Lung (tissue), 12 donors: ENCODE data around the gene HHIP. TPM values are rescaled to one million over a fixed set of nuclear protein-coding genes. Genes with fewer than 3 reads are reported as not detected.

ENCODE experiments used
- ATAC-seq: fragments of 200-7000 bp; cut with Tn5 transposase; one replicate; pipeline ENCODE4 v1.9.1; 2020; ENCODE audit warnings: moderate number of reproducible peaks; ENCODE audit not compliant: insufficient read depth, low FRiP score
- DNase-seq, 3 donors: peaks; one replicate each; pipeline ENCODE4 v3.0.0-alpha.2; 2013 to 2017
- H3K27ac ChIP-seq, 2 donors: one replicate each; pipeline ENCODE4 v1.5.1; 2013; ENCODE audit warnings: mild to moderate bottlenecking in 2 of 2, moderate library complexity in 2 of 2, control low read depth in 1 of 2, inconsistent platforms in 1 of 2, low read depth in 1 of 2, low read length in 1 of 2
- H3K27me3 ChIP-seq, 3 donors: one replicate each; pipeline ENCODE4 v1.5.1; 2013; ENCODE audit warnings: low read length in 2 of 3; ENCODE audit not compliant: control insufficient read depth in 3 of 3, insufficient read depth in 3 of 3
- H3K36me3 ChIP-seq, 4 donors: one replicate each; pipeline ENCODE4 v1.5.1; 2013; ENCODE audit warnings: low read length in 4 of 4, mild to moderate bottlenecking in 1 of 4, moderate library complexity in 1 of 4; ENCODE audit not compliant: control insufficient read depth in 4 of 4, insufficient read depth in 4 of 4
- H3K4me1 ChIP-seq, 5 donors: one replicate each; pipeline ENCODE4 v1.5.1; 2013; ENCODE audit warnings: low read length in 5 of 5, mild to moderate bottlenecking in 2 of 5, moderate library complexity in 1 of 5; ENCODE audit not compliant: control insufficient read depth in 5 of 5, insufficient read depth in 5 of 5
- H3K4me3 ChIP-seq: one replicate; pipeline ENCODE4 v1.5.1; 2013; ENCODE audit warnings: mild to moderate bottlenecking, control low read depth, moderate library complexity
- H3K9ac ChIP-seq, 2 donors: one replicate each; pipeline ENCODE4 v1.5.1; 2013; ENCODE audit warnings: low read length in 2 of 2, control low read depth in 1 of 2; ENCODE audit not compliant: insufficient read depth in 1 of 2
- H3K9me3 ChIP-seq, 4 donors: one replicate each; pipeline ENCODE4 v1.5.1; 2013; ENCODE audit warnings: low read length in 3 of 4, mild to moderate bottlenecking in 1 of 4, moderate library complexity in 1 of 4; ENCODE audit not compliant: control insufficient read depth in 4 of 4, insufficient read depth in 3 of 4
- WGBS, 2 donors: extraction: QIAGEN DNeasy Blood & Tissue Kit; methylation state at CpG; one replicate each; pipeline ENCODE4 v1.1.7; 2013; 5-methylcytosine and 5-hydroxymethylcytosine counted together
- polyA plus RNA-seq, 2 donors: library from polyadenylated mRNA; stranded (reverse); fragments of 200-250 nt; gene quantifications; one replicate each; pipeline ENCODE4 v1.2.1, GENCODE V29; 2013
- total RNA-seq, 2 donors: library from RNA; depleted of rRNA in 1 of 2; stranded (reverse); fragments of >200 nt in 1 of 2; gene quantifications; one replicate each; pipeline ENCODE4 v1.2.1, GENCODE V29; 2014 to 2021
- TF ChIP-seq, protein P1 (sequence below): IDR thresholded peaks from 2 replicates; pipeline ENCODE4 v1.5.1; 2012; ENCODE audit warnings: mild to moderate bottlenecking; ENCODE audit errors: control extremely low read depth, extremely low read depth
- donor health status: control.
- donor health status: control.
- donor health status: Bipolar disorder and iron deficiency.
- donor health status: healthy.
- donor health status: DM: yes; HTN: yes; CAD: no.

Gene HHIP
- total and polyA plus RNA-seq, 4 donors, result 11.6 to 116 (median 90.2) TPM

DNA sequence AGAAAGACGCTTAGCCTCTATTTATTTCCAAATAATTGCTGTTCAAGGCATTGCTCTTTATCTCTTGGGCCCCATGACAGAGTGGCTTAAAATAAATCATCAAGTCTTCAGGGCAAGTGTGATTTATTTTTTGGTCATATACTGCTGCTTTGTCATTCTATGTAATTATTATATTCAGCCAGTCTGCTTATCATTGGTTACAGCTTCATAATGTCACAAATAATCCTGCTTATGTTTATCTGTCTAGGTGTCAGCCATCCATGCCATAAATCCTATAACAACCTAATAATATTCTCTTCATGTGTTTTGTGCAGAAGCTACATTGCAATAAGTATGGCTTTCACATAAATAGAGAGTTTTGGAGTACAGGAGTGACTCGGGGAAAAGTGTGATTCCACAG is 41.0 kb downstream of the HHIP start:
- ATAC-seq, result no peak
- WGBS, 2 donors, result 81 to 83% methylated on average over 2 of the region's 2 CpGs
- TF ChIP-seq, protein P1, sequence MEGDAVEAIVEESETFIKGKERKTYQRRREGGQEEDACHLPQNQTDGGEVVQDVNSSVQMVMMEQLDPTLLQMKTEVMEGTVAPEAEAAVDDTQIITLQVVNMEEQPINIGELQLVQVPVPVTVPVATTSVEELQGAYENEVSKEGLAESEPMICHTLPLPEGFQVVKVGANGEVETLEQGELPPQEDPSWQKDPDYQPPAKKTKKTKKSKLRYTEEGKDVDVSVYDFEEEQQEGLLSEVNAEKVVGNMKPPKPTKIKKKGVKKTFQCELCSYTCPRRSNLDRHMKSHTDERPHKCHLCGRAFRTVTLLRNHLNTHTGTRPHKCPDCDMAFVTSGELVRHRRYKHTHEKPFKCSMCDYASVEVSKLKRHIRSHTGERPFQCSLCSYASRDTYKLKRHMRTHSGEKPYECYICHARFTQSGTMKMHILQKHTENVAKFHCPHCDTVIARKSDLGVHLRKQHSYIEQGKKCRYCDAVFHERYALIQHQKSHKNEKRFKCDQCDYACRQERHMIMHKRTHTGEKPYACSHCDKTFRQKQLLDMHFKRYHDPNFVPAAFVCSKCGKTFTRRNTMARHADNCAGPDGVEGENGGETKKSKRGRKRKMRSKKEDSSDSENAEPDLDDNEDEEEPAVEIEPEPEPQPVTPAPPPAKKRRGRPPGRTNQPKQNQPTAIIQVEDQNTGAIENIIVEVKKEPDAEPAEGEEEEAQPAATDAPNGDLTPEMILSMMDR, result no peak

DNA sequence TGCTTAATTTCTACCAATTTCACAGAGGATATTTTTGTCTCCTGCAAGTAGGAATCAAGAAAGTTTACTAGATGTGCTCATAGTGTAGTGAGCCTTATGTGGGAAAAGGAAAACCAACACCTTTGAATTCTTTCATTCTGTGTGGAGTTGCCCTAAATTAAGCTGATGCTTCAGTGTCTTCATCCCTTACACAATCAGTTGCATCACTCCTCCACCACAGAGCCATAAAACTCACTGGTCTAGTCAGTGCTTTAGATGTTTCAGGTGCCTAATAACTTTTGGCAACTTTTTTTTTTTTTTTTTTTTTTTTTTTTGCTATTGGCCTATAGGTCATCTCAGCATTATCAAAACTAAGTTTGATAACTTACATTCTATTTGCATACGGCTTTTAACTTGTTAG is 41.5 kb downstream of the HHIP start:
- H3K36me3 ChIP-seq, result no peaks in the 10 kb centered on the region
- H3K9me3 ChIP-seq, result no peaks in the 10 kb centered on the region
- DNase-seq (no peak), ATAC-seq (no peak)
- no peak overlapping the region for H3K4me3 ChIP-seq
- 89 to 95% methylated on average over 1 of the region's 1 CpG for WGBS, 2 donors
- no peak overlapping the region for H3K9ac ChIP-seq
- H3K27ac ChIP-seq, result no peak overlapping the region
- peaks cover 0 to 22% (median 0%) of the 10 kb centered on the region in 5 donors for H3K4me1 ChIP-seq
- TF ChIP-seq, protein P1, result no peak
- no peaks in the 10 kb centered on the region for H3K27me3 ChIP-seq

More for the DNA sequence above, 41.0 kb downstream of the HHIP start:
- H3K9me3 ChIP-seq, result no peaks in the 10 kb centered on the region
- DNase-seq, result peak in 2 of 3 donors; percentile 66 to 70
- H3K9ac ChIP-seq, result no peak overlapping the region
- H3K27ac ChIP-seq, result no peak overlapping the region
- H3K27me3 ChIP-seq, result no peaks in the 10 kb centered on the region
- no peak overlapping the region for H3K4me3 ChIP-seq
- peaks cover 0 to 22% (median 0%) of the 10 kb centered on the region in 5 donors for H3K4me1 ChIP-seq
- no peaks in the 10 kb centered on the region for H3K36me3 ChIP-seq

DNA sequence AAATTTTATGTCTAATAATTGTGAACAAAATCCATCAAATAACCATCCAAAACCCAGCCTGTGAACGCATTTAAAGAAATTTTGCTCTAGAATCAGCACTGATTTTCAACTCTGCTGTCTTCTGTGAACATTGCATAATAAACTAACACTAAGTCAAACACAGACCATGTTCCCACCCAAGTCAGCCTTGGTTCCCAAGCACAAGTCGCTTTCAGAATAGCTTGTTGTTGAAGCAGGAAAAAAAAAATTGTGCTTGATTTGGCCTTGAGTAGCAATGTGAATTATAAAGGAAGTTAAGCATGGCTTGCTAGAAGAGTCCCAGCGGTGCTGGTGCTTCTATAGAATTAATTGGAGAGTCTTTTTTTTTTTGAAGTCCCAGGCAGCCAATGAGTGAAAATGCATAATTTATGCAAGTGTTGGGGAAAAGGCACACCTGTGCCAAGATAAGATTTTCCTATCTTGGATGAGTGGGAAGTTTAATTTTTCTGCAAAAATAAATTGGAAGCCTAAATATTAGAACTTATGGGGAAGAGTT is 42.1 kb downstream of the HHIP start:
- 90 to 92% methylated on average over 3 of the region's 3 CpGs for WGBS, 2 donors
- ATAC-seq (no peak), DNase-seq (no peak)
- Histone ChIP-seq H3K36me3 (no peaks in the 10 kb centered on the region), H3K9ac (no peak overlapping the region), H3K4me1 (peaks cover 0 to 22% (median 0%) of the 10 kb centered on the region in 5 donors), H3K4me3 (no peak overlapping the region), H3K27ac (no peak overlapping the region), H3K27me3 (no peaks in the 10 kb centered on the region), H3K9me3 (no peaks in the 10 kb centered on the region)
- TF ChIP-seq, protein P1, result no peak

GRCh38 chr4:144689125-144689524 is 43.2 kb downstream of the HHIP start:
- Histone ChIP-seq H3K4me3 (no peak overlapping the region), H3K27ac (no peak overlapping the region), H3K4me1 (peaks cover 0 to 22% (median 0%) of the 10 kb centered on the region in 5 donors), H3K9me3 (no peaks in the 10 kb centered on the region), H3K27me3 (no peaks in the 10 kb centered on the region), H3K36me3 (no peaks in the 10 kb centered on the region), H3K9ac (no peak overlapping the region)
- WGBS, 2 donors, result 88 to 91% methylated on average over 2 of the region's 2 CpGs
- DNase-seq, result no peak
- TF ChIP-seq, protein P1, result no peak
- ATAC-seq, result no peak
